ENCODE measurements around the gene INPP5D. TPM values are rescaled to one million over a fixed set of nuclear protein-coding genes. Genes with fewer than 3 reads are reported as not detected.
A peak's percentile ranks its signal among the peaks of the same experiment; 100 is the strongest.
"Not testable (repeated sequence)": the region's sequence is repeated elsewhere in the genome, so short reads cannot be mapped to it uniquely, and the experiment has no call there.

INPP5D gene
- total RNA-seq, 2 donors from 2014 or later = 14.0 to 19.9 TPM

DNA sequence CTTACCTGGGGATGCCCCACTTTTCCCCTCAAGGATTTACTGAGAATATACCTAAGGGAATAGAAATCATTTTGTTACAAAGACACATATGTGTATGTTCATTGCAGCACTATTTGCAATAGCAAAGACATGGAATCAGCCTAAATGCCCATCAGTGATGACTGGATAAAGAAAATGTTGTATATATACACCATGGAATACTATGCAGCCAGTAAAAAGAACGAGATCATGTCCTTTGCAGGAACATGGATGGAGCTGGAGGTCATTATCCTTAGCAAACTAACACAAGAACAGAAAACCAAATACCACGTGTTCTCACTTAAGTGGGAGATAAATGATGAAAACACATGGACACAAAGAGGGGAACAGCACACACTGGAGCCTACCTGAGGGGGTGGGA lies 63.4 kb downstream of the INPP5D start:
- DNase-seq (ENCODE audit: low spot score); intact Hi-C loops (cut with DNase I): not testable (repeated sequence)

DNA sequence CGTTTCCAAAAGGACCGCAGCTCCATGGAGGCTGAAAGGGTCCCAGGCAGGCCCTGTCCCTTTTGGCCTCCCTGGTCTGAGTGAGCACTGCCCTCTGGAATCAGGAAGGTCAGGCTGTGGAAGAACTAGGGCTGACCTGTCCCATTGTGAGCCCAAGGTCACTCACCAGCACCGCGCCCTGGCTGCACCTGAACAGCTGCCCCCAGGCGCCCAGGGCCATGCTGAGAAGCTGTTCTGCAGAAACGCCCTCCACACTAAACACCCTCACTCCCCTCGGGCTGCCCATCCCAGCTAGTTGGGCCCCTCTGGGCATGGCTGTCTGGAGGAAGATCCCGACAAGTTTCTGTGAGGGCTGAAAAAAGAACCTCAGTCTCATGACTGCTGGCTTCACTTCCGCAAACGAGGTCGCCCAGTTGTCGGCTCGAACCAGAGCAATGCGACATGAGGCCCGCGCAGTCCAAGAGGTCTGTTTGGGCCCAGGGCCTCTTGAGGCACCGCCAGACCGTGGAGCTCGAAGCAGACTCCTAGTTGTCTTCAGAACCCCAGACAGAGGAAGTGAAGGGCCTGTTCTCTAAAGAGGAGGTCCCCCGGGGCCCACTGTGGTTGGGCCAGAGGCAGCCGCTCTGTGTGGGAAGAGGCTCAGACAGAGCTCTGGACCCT lies 64.4 kb downstream of the INPP5D start:
- intact Hi-C loops (cut with DNase I) = no loop called here
- peak; percentile 71 for DNase-seq (ENCODE audit: low spot score)

GRCh38 chr2:233125455-233126065 lies 65.4 kb downstream of the INPP5D start:
- intact Hi-C loops (cut with DNase I) = no loop called here
- peak; percentile 76 for DNase-seq (ENCODE audit: low spot score)

- DNase-seq (ENCODE audit: low spot score) = peak; percentile 65
- intact Hi-C loops (cut with DNase I) = no loop called here
These were observed 69.3 kb downstream of the INPP5D start for GRCh38 chr2:233129351-233129978.

DNA sequence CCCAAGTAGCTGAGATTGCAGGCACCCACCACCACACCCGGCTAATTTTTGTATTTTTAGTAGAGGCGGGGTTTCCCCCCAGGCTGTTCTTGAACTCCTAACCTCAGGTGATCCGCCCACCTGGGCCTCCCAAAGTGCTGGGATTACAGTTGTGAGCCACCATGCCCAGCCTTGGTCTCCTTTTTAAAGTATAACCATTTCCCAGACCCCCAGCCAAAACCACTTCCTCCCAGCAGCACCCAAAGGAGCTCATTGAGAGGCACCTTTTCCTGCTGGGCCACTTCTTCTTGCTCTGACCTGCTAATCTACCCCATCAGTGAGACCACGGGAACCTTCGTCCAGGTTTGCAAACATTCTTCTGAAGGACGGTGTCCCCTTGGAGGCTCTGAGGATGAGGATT lies 69.9 kb downstream of the INPP5D start:
- DNase-seq (ENCODE audit: low spot score) = no peak
- intact Hi-C loops (cut with DNase I) = no loop called here

DNA sequence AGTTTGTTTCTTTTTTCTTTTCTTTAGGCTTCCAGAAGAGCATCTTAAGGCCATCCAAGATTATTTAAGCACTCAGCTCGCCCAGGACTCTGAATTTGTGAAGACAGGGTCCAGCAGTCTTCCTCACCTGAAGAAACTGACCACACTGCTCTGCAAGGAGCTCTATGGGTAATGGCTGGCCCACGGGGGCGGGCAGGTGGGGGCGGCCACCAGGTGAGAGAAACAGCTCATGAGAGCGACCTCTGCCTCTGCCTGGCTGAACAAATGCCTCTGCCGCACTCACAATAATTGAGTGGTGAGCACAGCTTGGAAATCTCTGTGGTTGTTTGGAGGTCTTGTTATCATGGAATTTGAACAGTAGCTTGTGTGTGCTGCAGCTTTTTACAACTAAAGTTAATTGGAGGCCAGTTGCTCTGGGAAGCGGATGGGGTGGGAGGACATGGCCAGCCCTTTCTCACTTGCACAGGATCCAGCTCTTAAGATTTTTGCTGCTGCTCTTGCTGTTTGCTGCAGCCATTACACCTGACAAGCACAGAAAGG lies 70.4 kb downstream of the INPP5D start:
- intact Hi-C loops (cut with DNase I) = no loop called here
- DNase-seq (ENCODE audit: low spot score) = no peak

DNA sequence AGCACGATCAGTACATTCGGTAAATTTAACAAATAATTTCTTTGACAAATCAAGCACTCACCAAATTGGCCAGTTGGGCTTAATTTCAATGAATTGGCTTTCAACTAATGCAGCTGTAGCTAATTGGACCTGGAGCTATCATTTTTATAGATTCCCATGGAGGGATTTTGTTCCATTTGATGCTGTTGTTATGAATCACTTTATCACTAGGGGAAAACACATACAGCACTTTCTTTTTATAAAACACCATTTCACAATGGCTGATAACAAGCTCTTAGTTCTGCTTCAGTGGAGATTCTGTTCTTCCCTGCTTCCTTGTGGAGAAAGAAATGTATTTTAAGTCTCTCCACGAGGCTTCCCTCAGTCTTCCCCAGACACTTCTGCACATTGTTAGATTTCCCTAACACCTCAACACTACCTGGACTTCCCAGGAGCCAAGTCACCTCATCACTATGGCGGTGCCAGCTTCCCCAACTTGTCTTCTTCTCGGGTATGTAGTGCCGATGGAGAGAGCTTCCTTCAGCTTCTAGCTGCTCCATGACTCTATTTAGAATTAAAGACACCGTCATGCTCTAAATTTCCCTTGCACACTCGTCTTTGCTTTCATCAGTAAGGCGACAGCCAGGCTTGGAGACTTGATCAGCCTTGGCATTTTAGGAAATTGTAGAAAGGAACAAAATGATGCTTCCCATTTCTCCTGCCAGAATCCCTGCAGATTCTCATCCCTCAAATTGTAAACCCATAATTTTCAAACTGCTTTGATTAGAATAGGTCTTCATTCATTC lies 72.0 kb downstream of the INPP5D start:
- intact Hi-C loops (cut with DNase I) = no loop called here
- no peak for DNase-seq (ENCODE audit: low spot score)

GRCh38 chr2:233133239-233133638 lies 73.1 kb downstream of the INPP5D start:
- no peak for DNase-seq (ENCODE audit: low spot score)
- intact Hi-C loops (cut with DNase I) = no loop called here

DNA sequence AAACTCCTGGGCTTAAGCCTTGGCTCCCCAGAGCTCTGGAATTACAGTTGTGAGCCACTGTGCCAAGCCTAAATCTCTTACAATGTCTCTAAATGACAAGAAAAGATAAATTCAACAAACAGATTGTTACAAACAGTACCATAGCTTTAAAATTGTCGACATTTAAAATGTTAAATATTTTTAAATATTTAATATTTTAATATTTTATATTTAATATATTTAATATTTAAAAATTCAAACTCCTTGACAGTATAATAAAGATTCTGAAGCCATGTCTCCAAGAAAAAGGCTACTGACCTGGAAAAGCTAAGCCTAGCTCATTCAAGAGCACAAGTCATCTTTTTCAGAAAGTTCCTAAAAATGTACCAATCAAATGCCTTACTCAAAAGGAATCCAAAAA lies 75.3 kb downstream of the INPP5D start:
- intact Hi-C loops (cut with DNase I) = no loop called here
- no peak for DNase-seq (ENCODE audit: low spot score)

GRCh38 chr2:233137040-233137439 lies 76.9 kb downstream of the INPP5D start:
- intact Hi-C loops (cut with DNase I) = no loop called here
- DNase-seq (ENCODE audit: low spot score) = no peak

DNA sequence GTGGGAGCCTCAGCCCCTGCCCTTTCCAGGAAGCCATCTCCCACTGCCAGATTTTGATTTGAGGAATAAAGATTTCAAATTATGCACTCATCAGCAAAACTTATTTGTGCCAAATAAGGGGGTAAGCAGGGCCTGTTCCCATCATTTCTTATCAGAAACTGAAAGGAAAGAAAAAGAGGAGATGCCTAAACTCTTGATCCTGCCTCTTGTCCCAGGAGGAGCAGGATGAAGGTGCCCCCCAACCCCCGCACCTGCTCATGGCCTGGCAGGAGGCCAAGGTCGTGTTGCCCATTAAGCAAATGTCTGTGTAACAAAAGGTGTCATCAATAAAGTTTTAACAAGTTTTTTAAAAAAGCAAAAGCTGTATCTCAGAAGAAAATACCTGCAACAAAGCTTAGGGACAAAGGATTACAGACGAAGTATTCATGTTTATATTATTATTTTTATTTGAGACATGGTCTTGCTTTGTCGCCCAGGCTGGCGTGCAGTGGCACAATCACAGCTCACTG lies 80.0 kb downstream of the INPP5D start:
- DNase-seq (ENCODE audit: low spot score) = no peak
- intact Hi-C loops (cut with DNase I) = no loop called here

DNA sequence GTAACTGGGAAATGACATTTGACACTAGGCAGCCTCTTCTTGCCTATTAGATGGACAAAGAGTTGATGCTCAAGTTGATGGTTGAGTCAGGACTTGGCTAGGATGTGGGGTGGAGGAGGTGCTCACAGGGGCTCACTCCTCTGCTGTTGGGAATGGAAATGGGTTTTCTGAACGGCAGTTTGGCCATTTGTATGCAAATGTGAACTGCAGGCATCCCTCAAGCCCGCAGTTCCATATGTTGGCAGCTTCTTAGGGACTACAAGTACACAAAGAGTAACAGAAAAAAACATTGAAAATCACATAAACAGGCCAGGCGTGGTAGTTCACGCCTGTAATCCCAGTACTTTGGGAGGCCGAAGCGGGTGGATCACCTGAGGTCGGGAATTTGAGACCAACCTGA lies 80.8 kb downstream of the INPP5D start:
- DNase-seq (ENCODE audit: low spot score) = no peak
- intact Hi-C loops (cut with DNase I) = no loop called here

GRCh38 chr2:233141901-233142300 lies 81.8 kb downstream of the INPP5D start:
- intact Hi-C loops (cut with DNase I) = no loop called here
- DNase-seq (ENCODE audit: low spot score) = no peak

DNA sequence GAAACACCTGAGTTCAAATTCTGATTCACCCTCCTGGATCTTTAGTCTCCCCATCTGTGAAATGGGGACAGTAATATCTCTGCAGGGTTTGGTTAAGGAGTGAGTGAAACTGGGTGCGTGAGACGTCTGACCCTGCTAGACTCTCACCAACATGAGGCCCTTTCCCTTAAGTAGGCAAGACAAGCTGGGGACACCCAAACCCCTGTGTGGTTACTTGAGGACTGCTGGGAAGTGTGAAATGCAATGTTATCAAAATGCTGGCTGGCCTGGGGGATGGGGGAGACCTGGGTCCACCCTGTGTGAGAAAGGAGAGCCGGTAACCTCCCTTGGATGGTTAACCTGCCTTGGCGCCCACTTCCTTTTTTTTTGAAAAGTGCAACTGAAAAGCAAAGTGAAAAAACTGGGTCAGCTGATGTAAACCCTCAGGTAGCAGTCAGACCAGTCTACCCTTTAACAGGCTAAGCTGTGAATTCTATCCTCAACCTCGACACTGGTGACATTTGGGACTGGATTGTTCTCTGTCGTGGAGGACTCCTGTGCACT lies 82.3 kb downstream of the INPP5D start:
- intact Hi-C loops (cut with DNase I) = no loop called here
- no peak for DNase-seq (ENCODE audit: low spot score)

DNA sequence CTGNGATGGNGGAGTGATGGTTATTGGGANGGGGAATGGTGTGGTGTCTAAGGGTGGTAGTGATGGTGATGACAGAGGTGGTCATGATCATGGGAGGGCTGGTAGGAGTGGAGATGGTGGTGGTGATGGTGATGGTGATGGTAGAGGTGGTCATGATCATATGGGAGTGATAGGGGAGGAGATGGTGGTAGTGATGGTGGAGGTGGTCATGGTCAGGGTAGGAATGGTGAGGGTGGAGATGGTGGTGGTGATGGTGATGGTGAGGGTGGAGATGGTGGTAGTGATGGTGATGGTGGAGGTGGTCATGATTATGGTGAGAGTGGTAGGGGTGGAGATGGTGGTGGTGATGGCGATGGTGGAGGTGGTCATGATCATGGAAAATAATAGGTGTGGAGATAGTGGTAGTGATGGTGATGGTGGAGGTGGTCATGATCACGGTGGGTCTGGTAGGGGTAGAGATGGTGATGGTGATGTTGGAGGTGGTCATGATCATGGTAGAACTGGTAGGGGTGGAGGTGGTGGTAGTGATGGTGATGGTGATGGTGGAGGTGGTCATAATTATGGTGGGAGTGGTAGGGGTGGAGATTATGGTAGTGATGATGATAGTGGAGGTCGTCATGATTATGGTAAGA lies 83.7 kb downstream of the INPP5D start:
- DNase-seq (ENCODE audit: low spot score) = peak; percentile 5
- intact Hi-C loops (cut with DNase I) = no loop called here

DNA sequence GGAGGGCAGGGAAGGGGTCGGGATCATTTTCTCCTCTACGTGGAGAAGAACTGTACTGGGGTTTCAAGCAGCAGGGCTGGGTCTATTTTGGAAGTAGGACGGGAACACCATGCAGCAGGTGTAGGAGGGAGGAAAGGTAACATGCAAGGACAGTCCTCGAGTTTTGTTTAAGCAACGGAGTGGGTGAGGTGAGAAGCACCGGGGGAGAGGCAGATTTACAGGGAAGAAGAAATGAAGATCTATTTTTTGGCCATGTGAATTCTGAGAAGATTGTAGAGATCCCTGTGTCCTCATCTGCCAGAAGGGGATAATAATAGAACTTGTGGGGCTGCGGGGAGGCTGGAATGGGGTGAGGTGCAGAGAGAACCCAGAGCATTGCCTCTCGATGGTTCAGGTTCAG lies 85.6 kb downstream of the INPP5D start:
- intact Hi-C loops (cut with DNase I) = no loop called here
- peak; percentile 3 for DNase-seq (ENCODE audit: low spot score)

DNA sequence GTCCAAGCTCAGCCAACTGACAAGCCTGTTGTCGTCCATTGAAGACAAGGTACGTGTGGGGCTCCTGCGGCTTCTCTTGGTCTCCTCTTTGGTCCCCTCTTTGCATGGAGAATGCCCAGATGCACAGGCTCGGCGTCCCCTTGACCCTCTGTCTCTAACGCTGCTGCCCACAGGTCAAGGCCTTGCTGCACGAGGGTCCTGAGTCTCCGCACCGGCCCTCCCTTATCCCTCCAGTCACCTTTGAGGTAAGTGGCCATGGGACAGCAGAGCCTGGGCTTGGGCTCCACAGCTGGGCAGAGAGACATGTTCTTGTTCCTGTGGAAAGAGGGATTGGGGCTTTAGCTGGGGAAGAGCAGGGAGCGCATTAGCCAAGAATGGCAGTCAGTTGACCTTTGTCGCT lies 86.1 kb downstream of the INPP5D start:
- intact Hi-C loops (cut with DNase I) = no loop called here
- DNase-seq (ENCODE audit: low spot score) = no peak

- no peak for DNase-seq (ENCODE audit: low spot score)
- intact Hi-C loops (cut with DNase I) = no loop called here
These were observed 87.1 kb downstream of the INPP5D start for GRCh38 chr2:233147136-233147828.

DNA sequence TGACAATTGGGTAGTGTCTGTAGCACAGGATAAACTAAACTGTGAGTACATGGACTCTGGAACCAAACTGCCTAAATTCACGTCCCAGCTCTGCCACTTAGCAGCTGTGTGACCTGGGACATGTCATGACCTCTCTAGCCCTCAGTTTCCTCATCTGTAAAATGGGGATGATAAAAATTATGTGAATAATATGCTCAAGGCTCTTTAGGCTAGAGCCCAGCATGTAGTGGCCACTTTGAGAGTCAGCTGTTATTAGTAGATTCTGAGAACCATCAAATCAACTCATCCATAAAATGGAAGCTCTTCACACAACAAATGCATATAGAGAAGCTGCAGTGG lies 87.7 kb downstream of the INPP5D start:
- DNase-seq (ENCODE audit: low spot score) = no peak
- intact Hi-C loops (cut with DNase I) = no loop called here

All from posterior vena cava (tissue), 2 donors.